Measurements from ENCODE around the gene THBS1. TPM values are rescaled to one million over a fixed set of nuclear protein-coding genes. Genes with fewer than 3 reads are reported as not detected.

Gene THBS1
- total RNA-seq, 1 donor: 7,420 TPM

GRCh38 chr15:39599871-39600270 is 19.0 kb downstream of the THBS1 start:
- TF ChIP-seq CTCF (IDR thresholded peaks at IDR 0.05; ENCODE audit: insufficient read depth, low read depth, low read length): no peak
- no peak overlapping the region for H3K4me3 ChIP-seq (ENCODE audit: low read depth, low read length)
- peak; percentile 33 for DNase-seq (ENCODE audit: low read depth)

- DNase-seq (ENCODE audit: low read depth): no peak
- TF ChIP-seq CTCF (IDR thresholded peaks at IDR 0.05; ENCODE audit: insufficient read depth, low read depth, low read length): no peak
- H3K4me3 ChIP-seq (ENCODE audit: low read depth, low read length): no peak overlapping the region
Observed at GRCh38 chr15:39602143-39602542, 21.3 kb downstream of the THBS1 start.

- no peak for TF ChIP-seq CTCF (IDR thresholded peaks at IDR 0.05; ENCODE audit: insufficient read depth, low read depth, low read length)
- no peak overlapping the region for H3K4me3 ChIP-seq (ENCODE audit: low read depth, low read length)
- peak; percentile 18 for DNase-seq (ENCODE audit: low read depth)
Observed at GRCh38 chr15:39605146-39605545, 24.3 kb downstream of the THBS1 start.

GRCh38 chr15:39608185-39609139 is 27.6 kb downstream of the THBS1 start:
- TF ChIP-seq CTCF (IDR thresholded peaks at IDR 0.05; ENCODE audit: insufficient read depth, low read depth, low read length): no peak
- H3K4me3 ChIP-seq (ENCODE audit: low read depth, low read length): no peak overlapping the region
- no peak for DNase-seq (ENCODE audit: low read depth)

- DNase-seq (ENCODE audit: low read depth): no peak
- TF ChIP-seq CTCF (IDR thresholded peaks at IDR 0.05; ENCODE audit: insufficient read depth, low read depth, low read length): no peak
- no peak overlapping the region for H3K4me3 ChIP-seq (ENCODE audit: low read depth, low read length)
Observed at GRCh38 chr15:39609166-39609916, 28.5 kb downstream of the THBS1 start.

GRCh38 chr15:39610665-39611064 is 29.8 kb downstream of the THBS1 start:
- TF ChIP-seq CTCF (IDR thresholded peaks at IDR 0.05; ENCODE audit: insufficient read depth, low read depth, low read length): no peak
- no peak for DNase-seq (ENCODE audit: low read depth)
- H3K4me3 ChIP-seq (ENCODE audit: low read depth, low read length): no peak overlapping the region

Data from fibroblast of villous mesenchyme (primary cell).